Fibroblast of mammary gland (primary cell): ENCODE data around the gene RESF1.

ENCODE experiments used
- DNase-seq: peaks from one replicate; pipeline ENCODE4 v3.0.0-alpha.2; 2010; ENCODE audit warnings: low read depth
- H3K4me3 ChIP-seq: 2 replicates; pipeline ENCODE4 v1.5.1; 2011; ENCODE audit warnings: low read depth, mild to moderate bottlenecking, low read length, moderate library complexity; ENCODE audit not compliant: control insufficient read depth
- TF ChIP-seq, protein P1 (sequence below): conservative IDR thresholded peaks from 2 replicates; pipeline ENCODE4 v1.5.1; 2011; ENCODE audit warnings: low read depth, low read length, inconsistent platforms; ENCODE audit not compliant: control insufficient read depth, insufficient read depth

The RESF1 gene

DNA sequence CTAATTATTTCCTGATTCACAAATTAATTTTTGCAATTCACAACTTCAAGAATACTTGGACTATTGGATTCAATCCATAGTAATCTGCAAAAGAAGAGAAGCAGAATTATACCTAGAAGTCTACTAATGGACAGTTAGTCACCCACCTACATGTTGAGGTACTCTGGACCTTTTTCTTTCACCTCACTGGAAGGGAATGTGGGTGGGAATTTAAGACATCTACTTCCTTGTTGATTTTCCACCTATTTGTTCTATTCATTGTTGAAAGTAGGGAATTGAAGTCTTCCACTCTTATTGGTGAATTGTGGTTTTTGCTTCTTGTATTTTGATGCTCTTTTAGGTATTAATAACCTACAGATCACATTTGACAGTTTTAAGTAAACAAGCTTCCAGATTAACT is 11.0 kb downstream of the RESF1 start:
- DNase-seq: no peak
- TF ChIP-seq, protein P1, sequence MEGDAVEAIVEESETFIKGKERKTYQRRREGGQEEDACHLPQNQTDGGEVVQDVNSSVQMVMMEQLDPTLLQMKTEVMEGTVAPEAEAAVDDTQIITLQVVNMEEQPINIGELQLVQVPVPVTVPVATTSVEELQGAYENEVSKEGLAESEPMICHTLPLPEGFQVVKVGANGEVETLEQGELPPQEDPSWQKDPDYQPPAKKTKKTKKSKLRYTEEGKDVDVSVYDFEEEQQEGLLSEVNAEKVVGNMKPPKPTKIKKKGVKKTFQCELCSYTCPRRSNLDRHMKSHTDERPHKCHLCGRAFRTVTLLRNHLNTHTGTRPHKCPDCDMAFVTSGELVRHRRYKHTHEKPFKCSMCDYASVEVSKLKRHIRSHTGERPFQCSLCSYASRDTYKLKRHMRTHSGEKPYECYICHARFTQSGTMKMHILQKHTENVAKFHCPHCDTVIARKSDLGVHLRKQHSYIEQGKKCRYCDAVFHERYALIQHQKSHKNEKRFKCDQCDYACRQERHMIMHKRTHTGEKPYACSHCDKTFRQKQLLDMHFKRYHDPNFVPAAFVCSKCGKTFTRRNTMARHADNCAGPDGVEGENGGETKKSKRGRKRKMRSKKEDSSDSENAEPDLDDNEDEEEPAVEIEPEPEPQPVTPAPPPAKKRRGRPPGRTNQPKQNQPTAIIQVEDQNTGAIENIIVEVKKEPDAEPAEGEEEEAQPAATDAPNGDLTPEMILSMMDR: no peak
- H3K4me3 ChIP-seq: no peak overlapping the region

DNA sequence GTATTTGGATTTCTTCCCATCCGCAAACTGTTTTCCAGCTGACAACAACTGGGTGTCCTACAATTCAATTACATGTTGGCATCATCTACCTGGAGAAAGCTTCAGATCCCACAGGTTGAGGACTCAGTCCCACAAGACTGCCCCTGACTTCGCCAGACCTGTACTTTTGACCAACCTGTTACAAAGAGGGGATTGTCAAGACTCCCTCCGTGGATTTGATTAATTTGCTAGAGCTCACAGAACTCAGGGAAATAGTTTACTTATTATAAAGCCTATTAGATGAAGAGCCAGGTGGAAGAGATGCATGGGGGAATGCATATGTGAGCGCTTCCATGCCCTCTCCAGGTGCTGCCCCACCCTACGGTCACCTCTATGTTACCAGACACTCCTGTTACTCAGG is 14.6 kb downstream of the RESF1 start:
- H3K4me3 ChIP-seq: no peak overlapping the region
- TF ChIP-seq, protein P1: no peak
- DNase-seq: no peak

DNA sequence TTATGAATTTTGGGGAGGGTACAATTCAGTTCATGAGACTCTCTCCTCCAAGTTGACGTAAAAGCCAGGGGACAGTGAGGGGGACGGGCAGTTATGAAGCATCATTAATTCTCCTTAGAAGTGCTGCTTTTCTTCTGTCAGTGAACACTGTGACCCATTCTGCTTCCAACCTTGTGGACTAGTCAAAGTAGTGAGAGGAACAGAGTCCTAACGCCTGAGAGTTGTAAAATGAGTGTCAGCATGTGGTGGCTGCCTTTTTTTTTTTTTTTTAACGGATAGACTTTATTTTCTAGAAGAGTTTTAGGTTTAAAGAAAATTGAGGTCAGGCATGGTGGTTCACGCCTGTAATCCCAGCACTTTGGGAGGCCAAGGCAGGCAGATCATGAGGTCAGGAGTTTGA is 15.5 kb downstream of the RESF1 start:
- DNase-seq: no peak
- TF ChIP-seq, protein P1: no peak
- H3K4me3 ChIP-seq: no peak overlapping the region

DNA sequence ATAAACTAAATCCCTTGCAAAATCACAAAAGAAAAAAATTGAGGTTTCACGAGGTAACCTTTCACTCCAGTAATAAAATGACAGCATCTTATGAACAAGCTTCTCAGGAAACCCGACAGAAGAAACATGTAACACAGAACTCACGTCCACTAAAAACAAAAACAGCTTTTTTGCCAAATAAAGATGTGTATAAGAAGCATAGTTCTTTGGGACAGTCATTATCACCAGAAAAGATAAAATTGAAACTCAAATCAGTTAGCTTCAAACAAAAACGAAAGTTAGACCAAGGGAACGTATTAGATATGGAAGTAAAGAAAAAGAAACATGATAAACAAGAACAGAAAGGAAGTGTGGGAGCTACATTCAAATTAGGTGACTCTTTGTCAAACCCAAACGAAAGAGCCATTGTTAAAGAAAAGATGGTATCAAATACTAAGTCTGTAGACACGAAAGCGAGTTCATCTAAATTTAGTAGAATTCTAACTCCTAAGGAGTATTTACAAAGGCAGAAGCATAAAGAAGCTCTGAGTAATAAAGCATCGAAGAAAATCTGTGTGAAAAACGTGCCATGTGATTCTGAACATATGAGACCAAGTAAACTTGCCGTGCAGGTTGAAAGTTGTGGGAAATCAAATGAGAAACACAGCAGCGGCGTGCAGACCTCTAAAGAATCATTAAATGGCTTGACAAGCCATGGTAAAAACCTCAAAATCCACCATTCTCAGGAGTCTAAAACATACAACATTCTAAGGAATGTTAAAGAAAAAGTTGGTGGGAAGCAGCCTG is 25.8 kb downstream of the RESF1 start:
- TF ChIP-seq, protein P1: no peak

DNA sequence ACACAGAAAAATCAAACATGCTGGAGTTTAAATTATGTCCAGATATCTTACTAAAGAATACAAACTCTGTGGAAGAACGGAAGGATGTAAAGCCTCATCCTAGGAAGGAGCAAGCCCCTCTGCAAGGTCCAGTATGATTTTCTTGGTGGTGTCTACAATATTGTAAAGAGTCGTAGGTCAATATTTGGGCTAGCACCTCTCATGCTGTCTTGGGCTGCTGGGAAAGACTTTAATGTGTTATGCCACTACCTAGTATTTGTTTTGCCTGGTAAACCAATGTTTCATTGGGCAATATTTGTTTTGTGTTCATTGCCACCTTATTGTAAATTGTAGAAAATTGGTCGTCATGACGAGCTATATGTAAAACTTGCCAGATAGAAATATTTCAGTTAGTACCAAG is 26.6 kb downstream of the RESF1 start:
- H3K4me3 ChIP-seq: no peak overlapping the region
- no peak for DNase-seq
- TF ChIP-seq, protein P1: no peak

More for the DNA sequence above, 25.8 kb downstream of the RESF1 start:
- DNase-seq: no peak
- no peak overlapping the region for H3K4me3 ChIP-seq

DNA sequence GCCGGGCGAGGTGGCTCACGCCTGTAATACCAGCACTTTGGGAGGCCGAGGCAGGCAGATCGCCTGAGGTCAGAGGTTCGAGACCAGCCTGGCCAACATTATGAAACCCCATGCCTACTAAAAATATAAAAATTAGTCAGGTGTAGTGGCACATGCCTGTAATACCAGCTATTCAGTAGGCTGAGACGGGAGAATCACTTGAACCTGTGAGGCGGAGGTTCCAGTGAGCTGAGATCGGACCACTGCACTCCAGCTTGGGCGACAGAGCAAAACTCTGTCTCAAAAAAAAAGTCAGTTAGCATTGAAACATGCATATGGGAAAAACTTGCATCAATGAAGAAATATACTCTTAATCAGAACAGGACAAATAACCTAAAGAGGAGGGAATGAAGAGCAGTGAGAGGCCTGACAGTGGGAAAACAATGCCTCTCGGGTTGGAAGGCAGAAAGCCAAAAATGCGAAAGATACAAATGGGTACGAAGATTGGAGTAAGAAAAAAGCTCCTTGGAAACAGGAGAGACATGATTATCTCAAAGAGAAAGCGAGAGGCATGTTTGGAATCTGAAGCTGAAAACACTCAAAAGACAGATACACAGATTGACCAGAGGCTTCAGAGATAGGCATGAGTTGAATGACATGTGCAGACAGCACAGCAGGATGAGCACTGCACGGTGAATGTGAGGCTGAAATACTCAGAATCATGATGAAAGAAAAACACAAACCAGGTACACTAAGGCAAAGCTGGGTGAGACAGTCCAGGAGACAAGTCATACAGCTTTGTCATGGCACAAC is 30.6 kb downstream of the RESF1 start:
- DNase-seq: no peak
- TF ChIP-seq, protein P1: no peak
- no peak overlapping the region for H3K4me3 ChIP-seq
